Panc1 (cell line): ENCODE data around the gene SNX15. TPM values are rescaled to one million over a fixed set of nuclear protein-coding genes. Genes with fewer than 3 reads are reported as not detected.

Experiments used
- ATAC-seq: fragments of 200-7000 bp; cut with Tn5 transposase; 2 replicates; pipeline ENCODE4 v1.9.1; 2020; ENCODE audit warnings: mild to moderate bottlenecking, moderate library complexity
- BruUV-seq: library from RNA; stranded (reverse); fragments of 400-500 nt; replicated peaks from 2 replicates; lab custom pipeline; 2021; lab: Mats Ljungman, UMichigan
- CTCF ChIA-PET: fragments of 300-600 bp; sonication (Branson Sonifier 250); formaldehyde crosslinking; loops from one replicate; lab custom pipeline; 2022; ENCODE audit warnings: antibody characterized with exemption; lab: Charles Lee
- POLR2A ChIA-PET: fragments of 300-600 bp; sonication (Branson Sonifier 250); formaldehyde crosslinking; loops from one replicate; lab custom pipeline; 2022; ENCODE audit warnings: antibody characterized with exemption; lab: Charles Lee
- DNase-seq: peaks from one replicate; pipeline ENCODE4 v3.0.0-alpha.2; 2010; ENCODE audit warnings: low read depth, low spot score
- H3K27ac ChIP-seq: 2 replicates; pipeline ENCODE4 v1.5.1; 2011; ENCODE audit warnings: mild to moderate bottlenecking, low read length, inconsistent platforms
- H3K27me3 ChIP-seq: fragments of 200-500 bp; sonication (Bioruptor generic); 2 replicates; pipeline ENCODE4 v1.6.0; 2014; ENCODE audit warnings: low read length, inconsistent platforms; ENCODE audit not compliant: control insufficient read depth, insufficient read depth
- H3K36me3 ChIP-seq: fragments of 200-500 bp; sonication (Bioruptor generic); 2 replicates; pipeline ENCODE4 v1.5.1; 2014; ENCODE audit warnings: inconsistent platforms, mild to moderate bottlenecking, low read length, moderate library complexity; ENCODE audit not compliant: control insufficient read depth, insufficient read depth
- H3K4me1 ChIP-seq: 2 replicates; pipeline ENCODE4 v1.5.1; 2011; ENCODE audit warnings: inconsistent platforms, mild to moderate bottlenecking, low read length, moderate library complexity; ENCODE audit not compliant: control insufficient read depth, insufficient read depth
- H3K4me3 ChIP-seq, 2 experiments: 2 replicates each; pipeline ENCODE4 v1.5.1; 2011 to 2012; ENCODE audit warnings: low read depth in 2 of 2, low read length in 2 of 2, mild to moderate bottlenecking in 2 of 2, inconsistent platforms in 1 of 2, moderate library complexity in 1 of 2
- H3K9me3 ChIP-seq: fragments of 200-500 bp; sonication (Bioruptor generic); 2 replicates; pipeline ENCODE4 v1.5.1; 2014; ENCODE audit warnings: low read depth, mild to moderate bottlenecking, inconsistent platforms, low read length, moderate library complexity; ENCODE audit not compliant: control insufficient read depth, insufficient read depth
- POLR2AphosphoS5 ChIP-seq: IDR thresholded peaks from 2 replicates; pipeline ENCODE4 v1.6.1; 2012; ENCODE audit warnings: mild to moderate bottlenecking, low read depth, low read length, moderate library complexity
- SIN3A ChIP-seq: IDR thresholded peaks from 2 replicates; pipeline ENCODE4 v1.6.1; 2012; ENCODE audit warnings: low read depth, mild to moderate bottlenecking, low read length, moderate library complexity, borderline replicate concordance; ENCODE audit not compliant: insufficient read depth
- TCF7L2 ChIP-seq: IDR thresholded peaks from 2 replicates; pipeline ENCODE4 v1.6.1; 2011; ENCODE audit warnings: mild to moderate bottlenecking, low read depth, low read length, inconsistent platforms
- in situ Hi-C: cut with HindIII; loops from 2 replicates; pipeline ENCODE4 v1.10.0; 2016; ENCODE audit warnings: low sequenced_read_pairs, low pct_unique_long_range_greater_than_20kb
- intact Hi-C: fragments of 100-400 bp; cut with micrococcal nuclease; formaldehyde crosslinking; loops from one replicate; pipeline ENCODE4 v1.10.0; 2022; ENCODE audit not compliant: unreplicated experiment
- total RNA-seq: library from RNA; stranded (reverse); gene quantifications from one replicate; pipeline ENCODE4 v1.2.1, GENCODE V29; 2021; ENCODE audit not compliant: unreplicated experiment
- TF ChIP-seq, protein P1 (sequence below): fragments of 450-650 bp; IDR thresholded peaks from 2 replicates; pipeline ENCODE4 v1.5.1; 2017; ENCODE audit warnings: mild to moderate bottlenecking
- TF ChIP-seq, protein P2 (sequence below), 2 experiments: IDR thresholded peaks; 2 replicates each; pipeline ENCODE4 v1.6.1; 2011 to 2012; ENCODE audit warnings: low read depth in 2 of 2, control low read depth in 1 of 2, low read length in 1 of 2, mild to moderate bottlenecking in 1 of 2, moderate library complexity in 1 of 2; ENCODE audit not compliant: insufficient read depth in 1 of 2

The SNX15 gene
- total RNA-seq, 1 experiment from 2014 or later = 51.5 TPM

- Histone ChIP-seq H3K27ac (no peak overlapping the region), H3K9me3 (no peaks in the 10 kb centered on the region), H3K4me1 (no peaks in the 10 kb centered on the region), H3K4me3 (no peak overlapping the region), H3K36me3 (no peaks in the 10 kb centered on the region), H3K27me3 (no peaks in the 10 kb centered on the region)
- DNase-seq = no peak
- CTCF ChIA-PET = no interaction called here
- intact Hi-C loops = no loop called here
- TF ChIP-seq TCF7L2 (no peak), POLR2AphosphoS5 (no peak), SIN3A (no peak)
- TF ChIP-seq, protein P1, sequence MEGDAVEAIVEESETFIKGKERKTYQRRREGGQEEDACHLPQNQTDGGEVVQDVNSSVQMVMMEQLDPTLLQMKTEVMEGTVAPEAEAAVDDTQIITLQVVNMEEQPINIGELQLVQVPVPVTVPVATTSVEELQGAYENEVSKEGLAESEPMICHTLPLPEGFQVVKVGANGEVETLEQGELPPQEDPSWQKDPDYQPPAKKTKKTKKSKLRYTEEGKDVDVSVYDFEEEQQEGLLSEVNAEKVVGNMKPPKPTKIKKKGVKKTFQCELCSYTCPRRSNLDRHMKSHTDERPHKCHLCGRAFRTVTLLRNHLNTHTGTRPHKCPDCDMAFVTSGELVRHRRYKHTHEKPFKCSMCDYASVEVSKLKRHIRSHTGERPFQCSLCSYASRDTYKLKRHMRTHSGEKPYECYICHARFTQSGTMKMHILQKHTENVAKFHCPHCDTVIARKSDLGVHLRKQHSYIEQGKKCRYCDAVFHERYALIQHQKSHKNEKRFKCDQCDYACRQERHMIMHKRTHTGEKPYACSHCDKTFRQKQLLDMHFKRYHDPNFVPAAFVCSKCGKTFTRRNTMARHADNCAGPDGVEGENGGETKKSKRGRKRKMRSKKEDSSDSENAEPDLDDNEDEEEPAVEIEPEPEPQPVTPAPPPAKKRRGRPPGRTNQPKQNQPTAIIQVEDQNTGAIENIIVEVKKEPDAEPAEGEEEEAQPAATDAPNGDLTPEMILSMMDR = no peak
- TF ChIP-seq, protein P2, sequence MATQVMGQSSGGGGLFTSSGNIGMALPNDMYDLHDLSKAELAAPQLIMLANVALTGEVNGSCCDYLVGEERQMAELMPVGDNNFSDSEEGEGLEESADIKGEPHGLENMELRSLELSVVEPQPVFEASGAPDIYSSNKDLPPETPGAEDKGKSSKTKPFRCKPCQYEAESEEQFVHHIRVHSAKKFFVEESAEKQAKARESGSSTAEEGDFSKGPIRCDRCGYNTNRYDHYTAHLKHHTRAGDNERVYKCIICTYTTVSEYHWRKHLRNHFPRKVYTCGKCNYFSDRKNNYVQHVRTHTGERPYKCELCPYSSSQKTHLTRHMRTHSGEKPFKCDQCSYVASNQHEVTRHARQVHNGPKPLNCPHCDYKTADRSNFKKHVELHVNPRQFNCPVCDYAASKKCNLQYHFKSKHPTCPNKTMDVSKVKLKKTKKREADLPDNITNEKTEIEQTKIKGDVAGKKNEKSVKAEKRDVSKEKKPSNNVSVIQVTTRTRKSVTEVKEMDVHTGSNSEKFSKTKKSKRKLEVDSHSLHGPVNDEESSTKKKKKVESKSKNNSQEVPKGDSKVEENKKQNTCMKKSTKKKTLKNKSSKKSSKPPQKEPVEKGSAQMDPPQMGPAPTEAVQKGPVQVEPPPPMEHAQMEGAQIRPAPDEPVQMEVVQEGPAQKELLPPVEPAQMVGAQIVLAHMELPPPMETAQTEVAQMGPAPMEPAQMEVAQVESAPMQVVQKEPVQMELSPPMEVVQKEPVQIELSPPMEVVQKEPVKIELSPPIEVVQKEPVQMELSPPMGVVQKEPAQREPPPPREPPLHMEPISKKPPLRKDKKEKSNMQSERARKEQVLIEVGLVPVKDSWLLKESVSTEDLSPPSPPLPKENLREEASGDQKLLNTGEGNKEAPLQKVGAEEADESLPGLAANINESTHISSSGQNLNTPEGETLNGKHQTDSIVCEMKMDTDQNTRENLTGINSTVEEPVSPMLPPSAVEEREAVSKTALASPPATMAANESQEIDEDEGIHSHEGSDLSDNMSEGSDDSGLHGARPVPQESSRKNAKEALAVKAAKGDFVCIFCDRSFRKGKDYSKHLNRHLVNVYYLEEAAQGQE (IDR thresholded peaks at IDR 0.05; ENCODE audit: insufficient read depth in 1 of 2, low read depth in 2 of 2, low read length in 1 of 2) = no peak
- POLR2A ChIA-PET = no interaction called here
- ATAC-seq = no peak
- no TSS peak for BruUV-seq
- in situ Hi-C loops = no loop called here
Measured at GRCh38 chr11:65059959-65060824, 33.0 kb downstream of the SNX15 start.

DNA sequence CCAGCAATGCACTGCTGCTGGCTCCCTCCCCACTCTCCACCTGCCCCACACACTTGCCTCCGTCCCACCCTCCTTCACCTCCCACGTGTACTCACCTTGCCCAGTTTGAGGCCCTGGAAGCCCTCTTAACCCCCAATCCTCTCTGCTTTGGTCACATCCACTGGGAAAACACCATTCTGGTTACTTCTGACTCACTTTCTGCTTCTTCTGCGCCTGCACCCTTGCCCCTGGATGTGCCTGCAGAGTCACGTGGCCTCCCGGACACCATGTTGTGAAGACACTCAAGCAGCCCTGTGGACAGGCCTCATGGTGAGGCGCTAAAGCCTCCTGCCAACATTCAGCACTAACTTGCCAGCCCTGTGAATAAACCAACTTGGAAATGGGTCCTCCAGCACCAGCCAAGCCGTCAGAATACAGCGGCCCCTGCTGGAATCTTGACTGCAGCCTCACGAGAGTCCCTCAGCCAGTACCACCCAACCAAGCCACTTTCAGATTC is 33.7 kb downstream of the SNX15 start:
- no peak for DNase-seq
- in situ Hi-C loops (no loop called here), intact Hi-C loops (no loop called here)
- ATAC-seq = peak; percentile 51
- H3K4me3 ChIP-seq = no peak overlapping the region
- H3K27me3 ChIP-seq = no peaks in the 10 kb centered on the region
- H3K4me1 ChIP-seq = no peaks in the 10 kb centered on the region
- CTCF ChIA-PET = no interaction called here
- POLR2A ChIA-PET = no interaction called here
- no TSS peak for BruUV-seq
- H3K9me3 ChIP-seq = no peaks in the 10 kb centered on the region
- H3K27ac ChIP-seq = no peak overlapping the region
- H3K36me3 ChIP-seq = no peaks in the 10 kb centered on the region
- no peak for TF ChIP-seq SIN3A
- TF ChIP-seq, protein P1 = no peak
- no peak for TF ChIP-seq TCF7L2
- TF ChIP-seq, protein P2 (IDR thresholded peaks at IDR 0.05; ENCODE audit: insufficient read depth in 1 of 2, low read depth in 2 of 2, low read length in 1 of 2) = no peak
- no peak for TF ChIP-seq POLR2AphosphoS5
